ENCODE data around the gene NBEA.

The NBEA gene

DNA sequence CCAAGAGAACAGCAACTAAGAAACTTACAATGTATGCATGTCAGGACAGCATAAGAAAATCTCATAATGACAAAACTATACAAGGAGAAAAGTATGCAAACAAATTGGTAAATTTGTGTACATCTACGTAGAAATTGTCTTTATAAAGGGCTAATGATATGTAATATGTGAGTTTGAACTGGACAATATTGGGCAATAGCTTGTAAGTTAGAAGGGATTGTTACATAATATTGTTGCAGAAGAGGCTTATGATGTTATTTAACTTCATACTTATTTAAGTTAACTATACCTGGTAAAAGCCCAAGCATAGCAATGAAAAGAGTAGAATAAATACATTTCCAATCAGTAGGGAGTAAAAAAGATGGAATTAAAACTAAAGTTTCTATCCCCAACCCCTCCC lies 400.4 kb downstream of the NBEA start:
- ChIA-PET CTCF (no interaction called here), POLR2A (no interaction called here)
- TF ChIP-seq, protein P1, sequence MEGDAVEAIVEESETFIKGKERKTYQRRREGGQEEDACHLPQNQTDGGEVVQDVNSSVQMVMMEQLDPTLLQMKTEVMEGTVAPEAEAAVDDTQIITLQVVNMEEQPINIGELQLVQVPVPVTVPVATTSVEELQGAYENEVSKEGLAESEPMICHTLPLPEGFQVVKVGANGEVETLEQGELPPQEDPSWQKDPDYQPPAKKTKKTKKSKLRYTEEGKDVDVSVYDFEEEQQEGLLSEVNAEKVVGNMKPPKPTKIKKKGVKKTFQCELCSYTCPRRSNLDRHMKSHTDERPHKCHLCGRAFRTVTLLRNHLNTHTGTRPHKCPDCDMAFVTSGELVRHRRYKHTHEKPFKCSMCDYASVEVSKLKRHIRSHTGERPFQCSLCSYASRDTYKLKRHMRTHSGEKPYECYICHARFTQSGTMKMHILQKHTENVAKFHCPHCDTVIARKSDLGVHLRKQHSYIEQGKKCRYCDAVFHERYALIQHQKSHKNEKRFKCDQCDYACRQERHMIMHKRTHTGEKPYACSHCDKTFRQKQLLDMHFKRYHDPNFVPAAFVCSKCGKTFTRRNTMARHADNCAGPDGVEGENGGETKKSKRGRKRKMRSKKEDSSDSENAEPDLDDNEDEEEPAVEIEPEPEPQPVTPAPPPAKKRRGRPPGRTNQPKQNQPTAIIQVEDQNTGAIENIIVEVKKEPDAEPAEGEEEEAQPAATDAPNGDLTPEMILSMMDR (IDR thresholded peaks at IDR 0.05; ENCODE audit: control extremely low read depth, extremely low read depth, low read depth, missing control alignments), result no peak
- no peak for DNase-seq (ENCODE audit: extremely low spot score)

DNA sequence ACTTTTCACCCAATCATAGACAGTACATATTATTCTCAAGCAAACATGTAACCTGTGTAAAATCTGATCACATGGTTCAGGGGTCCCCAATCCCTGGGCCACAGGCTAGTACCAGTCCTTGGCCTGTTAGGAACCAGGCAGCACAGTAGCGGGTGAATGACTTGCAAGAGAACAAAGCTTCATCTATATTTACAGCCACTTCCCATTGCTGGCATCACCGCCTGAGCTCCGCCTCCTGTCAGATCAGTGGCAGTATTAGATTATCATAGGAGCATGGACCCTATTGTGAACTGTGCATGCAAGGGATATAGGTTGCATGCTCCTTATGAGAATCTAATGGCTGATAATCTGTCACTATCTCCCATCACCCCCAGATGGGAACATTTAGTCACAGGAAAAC lies 401.3 kb downstream of the NBEA start:
- CTCF ChIA-PET, result no interaction called here
- TF ChIP-seq, protein P1 (IDR thresholded peaks at IDR 0.05; ENCODE audit: control extremely low read depth, extremely low read depth, low read depth, missing control alignments), result no peak
- DNase-seq (ENCODE audit: extremely low spot score), result no peak
- POLR2A ChIA-PET, result no interaction called here

DNA sequence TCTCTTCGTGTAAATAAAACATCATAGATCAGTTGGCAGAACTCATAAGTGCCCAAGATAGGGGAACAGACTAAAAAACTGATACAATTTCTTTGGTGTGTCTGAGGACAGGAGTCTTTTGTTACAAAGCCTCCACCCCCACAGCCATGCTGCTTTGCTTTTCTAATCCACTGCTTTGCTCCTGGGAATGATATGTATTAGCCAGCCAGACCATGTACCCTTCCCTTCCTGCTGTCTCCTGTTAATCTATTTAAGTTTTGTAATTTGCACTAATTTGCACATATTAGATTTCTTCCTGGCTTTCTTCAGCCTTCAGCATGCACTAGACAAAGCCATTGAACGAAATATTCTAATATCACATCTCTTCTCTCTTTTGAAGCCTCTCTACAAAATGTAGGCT lies 403.9 kb downstream of the NBEA start:
- no peak for DNase-seq (ENCODE audit: extremely low spot score)
- CTCF ChIA-PET, result no interaction called here
- POLR2A ChIA-PET, result no interaction called here
- TF ChIP-seq, protein P1 (IDR thresholded peaks at IDR 0.05; ENCODE audit: control extremely low read depth, extremely low read depth, low read depth, missing control alignments), result no peak

DNA sequence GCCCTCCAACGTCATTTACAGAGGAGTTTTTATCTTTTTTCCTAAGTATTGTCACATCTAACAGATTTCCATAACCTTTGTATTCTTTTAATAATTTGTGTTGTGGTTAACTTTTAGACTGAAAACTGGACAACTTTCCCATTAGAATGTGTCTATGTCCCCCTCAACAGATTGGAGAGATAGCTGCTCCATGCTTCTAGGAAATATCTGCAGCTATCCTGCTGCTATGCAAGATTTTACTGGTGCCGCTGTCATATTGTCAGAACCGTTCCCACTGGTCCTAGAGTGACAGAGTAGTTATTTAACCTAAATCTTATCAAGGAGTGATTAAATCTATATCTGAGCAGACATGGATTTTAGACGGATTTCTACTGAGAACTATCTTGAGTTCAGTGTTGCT lies 404.4 kb downstream of the NBEA start:
- POLR2A ChIA-PET, result no interaction called here
- TF ChIP-seq, protein P1 (IDR thresholded peaks at IDR 0.05; ENCODE audit: control extremely low read depth, extremely low read depth, low read depth, missing control alignments), result no peak
- DNase-seq (ENCODE audit: extremely low spot score), result no peak
- CTCF ChIA-PET, result no interaction called here

DNA sequence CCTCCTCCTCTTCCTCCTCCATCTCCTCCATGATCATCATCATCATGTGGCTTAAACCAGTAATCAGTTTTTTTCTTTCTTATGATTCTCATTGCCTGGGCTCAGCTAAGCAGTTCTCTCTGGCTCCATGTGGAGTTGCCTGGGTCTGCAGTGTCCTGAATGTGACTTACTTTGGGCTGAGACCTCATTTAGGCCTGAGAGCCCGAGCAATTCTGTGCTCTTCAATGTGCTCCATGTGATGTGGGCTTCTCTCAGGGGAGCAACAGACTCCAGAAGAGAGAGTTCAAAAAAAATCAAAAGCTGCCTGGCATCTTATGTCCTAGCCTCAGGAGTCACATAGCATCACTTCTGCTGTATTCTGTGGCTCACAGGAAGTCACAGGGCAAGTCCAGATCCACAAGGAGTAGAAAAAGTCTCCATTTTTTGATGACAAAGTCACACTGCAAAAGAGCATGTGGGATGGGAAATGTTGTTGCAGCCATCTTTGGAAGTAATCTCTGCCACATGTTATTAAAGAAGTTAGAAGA lies 405.7 kb downstream of the NBEA start:
- POLR2A ChIA-PET, result no interaction called here

DNA sequence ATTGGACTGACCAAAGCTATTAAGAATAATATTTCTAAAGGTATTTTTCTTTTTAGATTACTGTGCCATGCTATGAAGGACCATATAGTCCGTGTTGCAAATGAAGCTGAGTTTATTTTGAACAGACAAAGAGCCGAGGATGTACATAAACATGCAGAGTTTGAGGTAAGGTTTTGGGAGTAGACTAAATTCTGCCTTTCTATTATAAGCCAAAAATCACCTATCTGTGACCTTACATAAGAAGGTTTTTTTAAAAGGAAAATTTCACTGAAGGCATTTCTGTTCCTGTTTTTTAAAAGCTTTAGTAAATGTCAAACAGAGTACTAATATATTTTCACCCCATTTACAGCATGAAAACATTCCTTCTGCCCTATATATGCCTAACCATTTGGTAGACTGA lies 407.0 kb downstream of the NBEA start:
- TF ChIP-seq, protein P1 (IDR thresholded peaks at IDR 0.05; ENCODE audit: control extremely low read depth, extremely low read depth, low read depth, missing control alignments), result no peak
- no peak for DNase-seq (ENCODE audit: extremely low spot score)

More for the DNA sequence above, 405.7 kb downstream of the NBEA start:
- CTCF ChIA-PET, result interaction anchor here (0.8 kb wide), 1 partner anchor 11 kb away, joined by 3 read pairs; no protein-coding TSS in a partner anchor
- TF ChIP-seq, protein P1 (IDR thresholded peaks at IDR 0.05; ENCODE audit: control extremely low read depth, extremely low read depth, low read depth, missing control alignments), result no peak
- no peak for DNase-seq (ENCODE audit: extremely low spot score)

More for the DNA sequence above, 407.0 kb downstream of the NBEA start:
- ChIA-PET CTCF (no interaction called here), POLR2A (no interaction called here)

All from GM10248 (cell line).